Stimulated activated naive CD8-positive, alpha-beta T cell treated with anti-CD3 and anti-CD28 coated beads, Interleukin-15, Interleukin-2, amounts not matched to agents 100 ng/mL and 50 ng/mL, for 24 hours (primary cell): ENCODE measurements around the gene TTC5.
A peak's percentile ranks its signal among the peaks of the same experiment; 100 is the strongest.
"Not testable (repeated sequence)": the region's sequence is repeated elsewhere in the genome, so short reads cannot be mapped to it uniquely, and the experiment has no call there.

Experiments used
- H3K27ac Mint-ChIP-seq: one replicate; pipeline ENCODE4 v1.8.0; 2021; ENCODE audit warnings: mild to moderate bottlenecking, mixed read lengths
- H3K27me3 Mint-ChIP-seq: one replicate; pipeline ENCODE4 v1.8.0; 2021; ENCODE audit warnings: mixed read lengths
- H3K36me3 Mint-ChIP-seq: one replicate; pipeline ENCODE4 v1.8.0; 2021; ENCODE audit warnings: low read depth, mixed read lengths
- H3K4me1 Mint-ChIP-seq: one replicate; pipeline ENCODE4 v1.8.0; 2021; ENCODE audit warnings: low read depth, mixed read lengths
- H3K4me3 Mint-ChIP-seq: one replicate; pipeline ENCODE4 v1.8.0; 2021; ENCODE audit warnings: mild to moderate bottlenecking, mixed read lengths
- H3K9me3 Mint-ChIP-seq: one replicate; pipeline ENCODE4 v1.8.0; 2021; ENCODE audit warnings: mixed read lengths

The TTC5 gene

GRCh38 chr14:20305265-20306078 is at the start of gene TTC5:
TTC5 (minus strand) TSS chr14:20305951; CDS start chr14:20305937, 14 bp downstream.
- Mint-ChIP-seq H3K4me3 (peak within 1 kb of the TSS; percentile 95), H3K4me1 (peaks cover 28% of the 10 kb centered on the region), H3K36me3 (peaks cover 13% of the 10 kb centered on the region), H3K27ac (peak within 1 kb of the TSS; percentile 92), H3K27me3 (no peaks in the 10 kb centered on the region), H3K9me3 (no peaks in the 10 kb centered on the region)

- peaks cover 66% of the 10 kb centered on the region for H3K36me3 Mint-ChIP-seq
- H3K4me3 Mint-ChIP-seq: no peak overlapping the region
- H3K27me3 Mint-ChIP-seq: no peaks in the 10 kb centered on the region
- H3K9me3 Mint-ChIP-seq: no peaks in the 10 kb centered on the region
- H3K27ac Mint-ChIP-seq: no peak overlapping the region
- H3K4me1 Mint-ChIP-seq: peaks cover under 1% of the 10 kb centered on the region
These were observed 45.1 kb upstream of the TTC5 start for GRCh38 chr14:20350860-20351259.

- Mint-ChIP-seq H3K27ac (peak overlapping the region; percentile 6), H3K36me3 (peaks cover 66% of the 10 kb centered on the region), H3K9me3 (no peaks in the 10 kb centered on the region), H3K4me1 (peaks cover 6% of the 10 kb centered on the region), H3K4me3 (no peak overlapping the region), H3K27me3 (no peaks in the 10 kb centered on the region)
These were observed 44.5 kb upstream of the TTC5 start for GRCh38 chr14:20350282-20350681.

- no peaks in the 10 kb centered on the region for H3K9me3 Mint-ChIP-seq
- H3K4me1 Mint-ChIP-seq: peaks cover 24% of the 10 kb centered on the region
- no peak overlapping the region for H3K4me3 Mint-ChIP-seq
- peaks cover 63% of the 10 kb centered on the region for H3K36me3 Mint-ChIP-seq
- no peaks in the 10 kb centered on the region for H3K27me3 Mint-ChIP-seq
- no peak overlapping the region for H3K27ac Mint-ChIP-seq
These were observed 42.0 kb upstream of the TTC5 start for GRCh38 chr14:20347747-20348146.

- Mint-ChIP-seq H3K36me3 (peaks cover 53% of the 10 kb centered on the region), H3K4me3 (no peak overlapping the region), H3K9me3 (no peaks in the 10 kb centered on the region), H3K27me3 (no peaks in the 10 kb centered on the region), H3K27ac (no peak overlapping the region), H3K4me1 (peaks cover 24% of the 10 kb centered on the region)
These were observed 41.0 kb upstream of the TTC5 start for GRCh38 chr14:20346713-20347112.

GRCh38 chr14:20345366-20345765 is 39.6 kb upstream of the TTC5 start:
- H3K27me3 Mint-ChIP-seq: no peaks in the 10 kb centered on the region
- peak overlapping the region; percentile 43 for H3K27ac Mint-ChIP-seq
- H3K4me3 Mint-ChIP-seq: peak overlapping the region; percentile 95
- no peaks in the 10 kb centered on the region for H3K9me3 Mint-ChIP-seq
- H3K4me1 Mint-ChIP-seq: peaks cover 24% of the 10 kb centered on the region
- H3K36me3 Mint-ChIP-seq: peaks cover 43% of the 10 kb centered on the region

- H3K36me3 Mint-ChIP-seq: peaks cover 33% of the 10 kb centered on the region
- peak overlapping the region; percentile 95 for H3K4me3 Mint-ChIP-seq
- H3K9me3 Mint-ChIP-seq: no peaks in the 10 kb centered on the region
- peak overlapping the region; percentile 92 for H3K27ac Mint-ChIP-seq
- H3K4me1 Mint-ChIP-seq: peaks cover 24% of the 10 kb centered on the region
- no peaks in the 10 kb centered on the region for H3K27me3 Mint-ChIP-seq
These were observed 38.1 kb upstream of the TTC5 start for GRCh38 chr14:20343862-20344220.

GRCh38 chr14:20343092-20343861 is 37.5 kb upstream of the TTC5 start, which contains the start of gene PARP2:
PARP2 (plus strand) TSS chr14:20343635; CDS start chr14:20343642, 7 bp downstream.
- H3K36me3 Mint-ChIP-seq: peaks cover 33% of the 10 kb centered on the region
- no peaks in the 10 kb centered on the region for H3K9me3 Mint-ChIP-seq
- no peaks in the 10 kb centered on the region for H3K27me3 Mint-ChIP-seq
- H3K4me3 Mint-ChIP-seq: peak within 1 kb of the TSS; percentile 95
- H3K27ac Mint-ChIP-seq: peak within 1 kb of the TSS; percentile 92
- peaks cover 24% of the 10 kb centered on the region for H3K4me1 Mint-ChIP-seq

GRCh38 chr14:20341646-20342045 is 35.9 kb upstream of the TTC5 start:
- Mint-ChIP-seq H3K9me3 (no peaks in the 10 kb centered on the region), H3K27ac (no peak overlapping the region), H3K27me3 (no peaks in the 10 kb centered on the region), H3K4me1 (peaks cover 24% of the 10 kb centered on the region), H3K36me3 (peaks cover 24% of the 10 kb centered on the region), H3K4me3 (peak overlapping the region; percentile 95)

- H3K27ac Mint-ChIP-seq, H3K9me3 Mint-ChIP-seq, H3K27me3 Mint-ChIP-seq, H3K4me3 Mint-ChIP-seq: not testable (repeated sequence)
- Mint-ChIP-seq H3K36me3 (peaks cover 20% of the 10 kb centered on the region), H3K4me1 (peaks cover 24% of the 10 kb centered on the region)
These were observed 35.3 kb upstream of the TTC5 start for GRCh38 chr14:20341032-20341431.

- H3K27me3 Mint-ChIP-seq: no peaks in the 10 kb centered on the region
- no peak overlapping the region for H3K27ac Mint-ChIP-seq
- H3K9me3 Mint-ChIP-seq: no peaks in the 10 kb centered on the region
- H3K4me1 Mint-ChIP-seq: peaks cover 43% of the 10 kb centered on the region
- no peak overlapping the region for H3K4me3 Mint-ChIP-seq
- H3K36me3 Mint-ChIP-seq: peaks cover 38% of the 10 kb centered on the region
These were observed 28.3 kb upstream of the TTC5 start for GRCh38 chr14:20334017-20334416.

GRCh38 chr14:20333494-20333841 is 27.7 kb upstream of the TTC5 start:
- Mint-ChIP-seq H3K36me3 (peaks cover 44% of the 10 kb centered on the region), H3K4me1 (peaks cover 48% of the 10 kb centered on the region), H3K4me3 (peak overlapping the region; percentile 100), H3K27me3 (no peaks in the 10 kb centered on the region), H3K9me3 (no peaks in the 10 kb centered on the region), H3K27ac (peak overlapping the region; percentile 98)

- Mint-ChIP-seq H3K4me3 (peak within 1 kb of the TSS; percentile 100), H3K36me3 (peaks cover 48% of the 10 kb centered on the region), H3K9me3 (no peaks in the 10 kb centered on the region), H3K4me1 (peaks cover 52% of the 10 kb centered on the region), H3K27me3 (no peaks in the 10 kb centered on the region), H3K27ac (peak within 1 kb of the TSS; percentile 98)
These were observed 27.2 kb upstream of the TTC5 start, which contains the start of gene CCNB1IP1 for GRCh38 chr14:20332788-20333493. CCNB1IP1 (minus strand) TSS chr14:20333279; CDS start chr14:20316523, 16,756 bp downstream.

GRCh38 chr14:20332431-20332787 is 26.7 kb upstream of the TTC5 start:
- Mint-ChIP-seq H3K27me3 (no peaks in the 10 kb centered on the region), H3K9me3 (no peaks in the 10 kb centered on the region), H3K4me1 (peaks cover 58% of the 10 kb centered on the region), H3K4me3 (peak overlapping the region; percentile 100), H3K27ac (peak overlapping the region; percentile 98), H3K36me3 (peaks cover 53% of the 10 kb centered on the region)
